ENCODE results near the gene TSPO. TPM values are rescaled to one million over a fixed set of nuclear protein-coding genes. Genes with fewer than 3 reads are reported as not detected.

TSPO gene
- total and polyA plus RNA-seq, 3 donors from 2014 or later, result 42.8 to 92.5 (median 68.7) TPM

- 78 to 83% methylated on average over 6 to 9 of the region's 9 CpGs for WGBS, 2 donors
- TF ChIP-seq POLR2A (IDR thresholded peaks at IDR 0.05) (no peak), CTCF (IDR thresholded peaks at IDR 0.05) (no peak)
- H3K36me3 ChIP-seq (ENCODE audit: low read depth, missing control alignments), result no peaks in the 10 kb centered on the region
- H3K9me3 ChIP-seq, result no peaks in the 10 kb centered on the region
- H3K4me1 ChIP-seq, result no peaks in the 10 kb centered on the region
- no peaks in the 10 kb centered on the region for H3K27me3 ChIP-seq
- no peak overlapping the region for H3K27ac ChIP-seq
- DNase-seq, result no peak
- no peak overlapping the region for H3K4me3 ChIP-seq
- intact Hi-C loops (cut with DNase I; ENCODE audit: low total_unique reads), result no loop called here
Observed at GRCh38 chr22:43157874-43158546, 6.7 kb downstream of the TSPO start.

DNA sequence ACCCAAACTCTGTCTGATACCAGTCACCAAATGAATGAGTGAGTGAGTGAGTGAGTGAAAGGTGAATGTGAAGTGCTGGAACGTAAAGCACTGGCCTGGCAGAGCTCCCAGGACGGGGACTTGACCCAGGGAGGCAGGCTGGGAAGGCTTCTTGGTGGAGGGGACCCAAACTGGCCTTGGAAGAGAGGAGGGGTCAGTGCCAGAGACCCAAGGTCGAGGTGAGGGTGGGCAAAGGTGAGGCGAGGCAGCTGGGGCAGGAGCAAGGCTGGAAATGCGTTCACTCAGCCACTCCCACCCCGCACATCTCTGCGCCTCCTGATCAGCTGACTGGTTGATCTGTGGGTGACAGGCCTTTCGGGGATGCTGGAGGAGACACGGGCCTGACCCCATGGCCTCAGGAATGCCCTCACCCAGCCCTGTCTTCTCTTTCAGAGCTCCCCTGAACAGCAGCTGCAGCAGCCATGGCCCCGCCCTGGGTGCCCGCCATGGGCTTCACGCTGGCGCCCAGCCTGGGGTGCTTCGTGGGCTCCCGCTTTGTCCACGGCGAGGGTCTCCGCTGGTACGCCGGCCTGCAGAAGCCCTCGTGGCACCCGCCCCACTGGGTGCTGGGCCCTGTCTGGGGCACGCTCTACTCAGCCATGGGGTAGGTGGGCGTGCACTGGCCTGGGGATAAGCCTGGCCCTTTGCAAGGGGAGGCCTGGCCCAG, 7.6 kb downstream of the TSPO start:
- DNase-seq, result no peak
- TF ChIP-seq POLR2A (IDR thresholded peaks at IDR 0.05), result no peak
- TF ChIP-seq CTCF (IDR thresholded peaks at IDR 0.05), result no peak
- Histone ChIP-seq H3K4me1 (peaks cover 7% of the 10 kb centered on the region), H3K4me3 (no peak overlapping the region), H3K27ac (no peak overlapping the region), H3K27me3 (no peaks in the 10 kb centered on the region), H3K9me3 (no peaks in the 10 kb centered on the region), H3K36me3 (ENCODE audit: low read depth, missing control alignments) (no peaks in the 10 kb centered on the region)
- 88 to 94% methylated on average over 10 to 24 of the region's 24 CpGs for WGBS, 2 donors
- intact Hi-C loops (cut with DNase I; ENCODE audit: low total_unique reads), result no loop called here

- 76 to 80% methylated on average over 1 to 18 of the region's 18 CpGs for WGBS, 2 donors
- H3K4me1 ChIP-seq, result peaks cover 12% of the 10 kb centered on the region
- DNase-seq, result no peak
Observed at GRCh38 chr22:43159484-43160178, 8.3 kb downstream of the TSPO start.

GRCh38 chr22:43160497-43161126, 9.3 kb downstream of the TSPO start:
- 93 to 99% methylated on average over 2 to 8 of the region's 8 CpGs for WGBS, 2 donors
- Histone ChIP-seq H3K36me3 (ENCODE audit: low read depth, missing control alignments) (no peaks in the 10 kb centered on the region), H3K4me1 (peaks cover 12% of the 10 kb centered on the region), H3K9me3 (no peaks in the 10 kb centered on the region), H3K27ac (no peak overlapping the region), H3K27me3 (no peaks in the 10 kb centered on the region), H3K4me3 (no peak overlapping the region)
- DNase-seq, result no peak
- no peak for TF ChIP-seq CTCF (IDR thresholded peaks at IDR 0.05)
- TF ChIP-seq POLR2A (IDR thresholded peaks at IDR 0.05), result no peak
- intact Hi-C loops (cut with DNase I; ENCODE audit: low total_unique reads), result no loop called here

More at GRCh38 chr22:43159484-43160178, 8.3 kb downstream of the TSPO start:
- H3K9me3 ChIP-seq, result no peaks in the 10 kb centered on the region
- no peak for TF ChIP-seq CTCF (IDR thresholded peaks at IDR 0.05)
- no peak for TF ChIP-seq POLR2A (IDR thresholded peaks at IDR 0.05)
- H3K27me3 ChIP-seq, result no peaks in the 10 kb centered on the region
- H3K36me3 ChIP-seq (ENCODE audit: low read depth, missing control alignments), result no peaks in the 10 kb centered on the region
- intact Hi-C loops (cut with DNase I; ENCODE audit: low total_unique reads), result no loop called here
- H3K27ac ChIP-seq, result no peak overlapping the region
- H3K4me3 ChIP-seq, result no peak overlapping the region
